SK-MEL-5 (cell line): ENCODE data around the gene BRPF3. TPM values are rescaled to one million over a fixed set of nuclear protein-coding genes. Genes with fewer than 3 reads are reported as not detected.

ENCODE experiments used
- DNase-seq: peaks from one replicate; pipeline ENCODE4 v3.0.0-alpha.2; 2016; ENCODE audit warnings: low read depth, low spot score
- in situ Hi-C: cut with HindIII; loops from 2 replicates; pipeline ENCODE4 v1.10.0; 2016; ENCODE audit warnings: low sequenced_read_pairs, high pct_unique_total_duplicates, low pct_unique_long_range_greater_than_20kb
- polyA plus RNA-seq, 2 experiments: library from polyadenylated mRNA; depleted of rRNA; stranded (reverse); fragments of >200 nt; gene quantifications; 2 replicates each; pipeline ENCODE4 v1.2.3, GENCODE V29; 2015
- total RNA-seq: library from RNA; depleted of rRNA; stranded (reverse); fragments of >200 nt; shearing (Covaris generic); gene quantifications from 2 replicates; pipeline ENCODE4 v1.2.3, GENCODE V29; 2014; rRNA removed

Gene BRPF3
- 5.3 and 6.0 TPM in 2 replicates for total RNA-seq
- 15.0 and 20.5 TPM in 2 replicates for polyA plus RNA-seq (2015; cell fraction: cytosol; rRNA removed)
- polyA plus RNA-seq (2015; cell fraction: nucleus; rRNA removed) = 12.8 and 14.1 TPM in 2 replicates

GRCh38 chr6:36196113-36196879 is at the start of gene BRPF3:
Gene BRPF3 (plus strand): TSS chr6:36196744. CDS start chr6:36200323, 3,579 bp downstream.
- in situ Hi-C loops = no loop called here
- peak; percentile 61 for DNase-seq

- DNase-seq = no peak
- in situ Hi-C loops = no loop called here
These were observed 49.2 kb upstream of the BRPF3 start for GRCh38 chr6:36147294-36147693.

GRCh38 chr6:36149476-36149875 is 47.1 kb upstream of the BRPF3 start:
- in situ Hi-C loops = no loop called here
- DNase-seq = no peak

- DNase-seq = no peak
- in situ Hi-C loops = no loop called here
These were observed 46.3 kb upstream of the BRPF3 start for GRCh38 chr6:36150283-36150682.

- in situ Hi-C loops = no loop called here
- DNase-seq = no peak
These were observed 42.3 kb upstream of the BRPF3 start for GRCh38 chr6:36154286-36154685.

GRCh38 chr6:36155662-36156061 is 40.9 kb upstream of the BRPF3 start:
- in situ Hi-C loops = no loop called here
- no peak for DNase-seq

GRCh38 chr6:36160147-36160760 is 36.3 kb upstream of the BRPF3 start:
- in situ Hi-C loops = no loop called here
- no peak for DNase-seq

GRCh38 chr6:36169023-36170007 is 27.2 kb upstream of the BRPF3 start:
- in situ Hi-C loops = no loop called here
- DNase-seq = no peak

GRCh38 chr6:36170704-36171103 is 25.8 kb upstream of the BRPF3 start:
- no peak for DNase-seq
- in situ Hi-C loops = no loop called here

GRCh38 chr6:36171573-36171972 is 25.0 kb upstream of the BRPF3 start:
- no peak for DNase-seq
- in situ Hi-C loops = no loop called here

- in situ Hi-C loops = no loop called here
These were observed 19.4 kb upstream of the BRPF3 start for GRCh38 chr6:36177166-36177565.

GRCh38 chr6:36178544-36178943 is 18.0 kb upstream of the BRPF3 start:
- DNase-seq = no peak
- in situ Hi-C loops = no loop called here

More at GRCh38 chr6:36177166-36177565, 19.4 kb upstream of the BRPF3 start:
- no peak for DNase-seq

GRCh38 chr6:36180126-36180525 is 16.4 kb upstream of the BRPF3 start:
- DNase-seq = no peak
- in situ Hi-C loops = no loop called here

- DNase-seq = no peak
- in situ Hi-C loops = no loop called here
These were observed 12.2 kb upstream of the BRPF3 start for GRCh38 chr6:36184311-36184710.

GRCh38 chr6:36186199-36186598 is 10.3 kb upstream of the BRPF3 start:
- peak; percentile 4 for DNase-seq

GRCh38 chr6:36187446-36187845 is 9.1 kb upstream of the BRPF3 start:
- no peak for DNase-seq
- in situ Hi-C loops = no loop called here

More at GRCh38 chr6:36186199-36186598, 10.3 kb upstream of the BRPF3 start:
- in situ Hi-C loops = no loop called here

GRCh38 chr6:36195471-36196112 is 952 bp upstream of the BRPF3 start:
- in situ Hi-C loops = no loop called here
- DNase-seq = no peak
